SK-N-SH (cell line): ENCODE results near the gene XXYLT1. TPM values are rescaled to one million over a fixed set of nuclear protein-coding genes. Genes with fewer than 3 reads are reported as not detected.

Experiments
- CTCF ChIA-PET: fragments of 300-600, 350-600 bp; formaldehyde crosslinking; extraction: SDS; loops from one replicate; lab custom pipeline; 2021; lab: Yijun Ruan, JAX
- POLR2A ChIA-PET: fragments of 350-600 bp; sonication (Branson Sonifier 250); formaldehyde crosslinking; extraction: SDS; loops from one replicate; lab custom pipeline; 2020; ENCODE audit warnings: antibody characterized with exemption, inconsistent platforms; lab: Yijun Ruan, JAX
- DNase-seq: peaks from one replicate; pipeline ENCODE4 v3.0.0; 2012
- H2AFZ ChIP-seq: fragments of 200-600 bp; sonication (generic); 2 replicates; pipeline ENCODE4 v1.8.1; 2016; ENCODE audit warnings: antibody characterized with exemption, mild to moderate bottlenecking, low read depth
- H3F3A ChIP-seq: fragments of 200-600 bp; sonication (generic); replicated peaks from 2 replicates; pipeline ENCODE3; 2016; ENCODE audit warnings: antibody characterized with exemption, mild to moderate bottlenecking; ENCODE audit not compliant: insufficient read depth
- H3K27ac ChIP-seq, 2 experiments: fragments of 200-500 bp in 1 of 2; fragments of 200-600 bp in 1 of 2; sonication (Bioruptor generic) in 1 of 2; sonication (generic), shearing (Covaris generic) in 1 of 2; 2 replicates each; pipeline versions ENCODE4 v1.5.1 to v1.6.1; 2014 to 2016; ENCODE audit warnings: low read depth in 2 of 2, inconsistent platforms in 1 of 2, low read length in 1 of 2, mild to moderate bottlenecking in 1 of 2, mixed read lengths in 1 of 2
- H3K27me3 ChIP-seq: fragments of 200-600 bp; sonication (generic), shearing (Covaris generic); 2 replicates; pipeline ENCODE4 v1.6.1; 2016; ENCODE audit warnings: mixed run types; ENCODE audit not compliant: insufficient read depth
- H3K36me3 ChIP-seq, 2 experiments: fragments of 200-500 bp in 1 of 2; fragments of 200-600 bp in 1 of 2; sonication (Bioruptor generic) in 1 of 2; sonication (generic) in 1 of 2; replicated peaks in 1 of 2; 2 replicates each; pipeline versions ENCODE3 to v1.5.1; 2014 to 2016; ENCODE audit warnings: low read length in 1 of 2, mild to moderate bottlenecking in 1 of 2; ENCODE audit not compliant: insufficient read depth in 2 of 2, control insufficient read depth in 1 of 2
- H3K4me1 ChIP-seq, 2 experiments: fragments of 200-500 bp in 1 of 2; fragments of 200-600 bp in 1 of 2; sonication (Bioruptor generic) in 1 of 2; sonication (generic), shearing (Covaris generic) in 1 of 2; 2 replicates each; pipeline versions ENCODE4 v1.5.1 to v1.6.1; 2014 to 2016; ENCODE audit warnings: low read depth in 1 of 2, low read length in 1 of 2, mixed run types in 1 of 2; ENCODE audit not compliant: insufficient read depth in 2 of 2, control insufficient read depth in 1 of 2
- H3K4me2 ChIP-seq: fragments of 200-600 bp; sonication (generic), shearing (Covaris generic); 2 replicates; pipeline ENCODE4 v1.6.1; 2017; ENCODE audit warnings: mixed run types
- H3K4me3 ChIP-seq, 2 experiments: fragments of 200-500 bp in 1 of 2; fragments of 200-600 bp in 1 of 2; sonication (Bioruptor generic) in 1 of 2; sonication (generic), shearing (Covaris generic) in 1 of 2; 2 replicates each; pipeline versions ENCODE4 v1.5.1 to v1.8.1; 2014 to 2016; ENCODE audit warnings: low read depth in 2 of 2, inconsistent platforms in 1 of 2, low read length in 1 of 2, mild to moderate bottlenecking in 1 of 2, mixed read lengths in 1 of 2, moderate library complexity in 1 of 2
- H3K79me2 ChIP-seq: fragments of 200-600 bp; sonication (generic); 2 replicates; pipeline ENCODE4 v1.8.1; 2017; ENCODE audit warnings: mild to moderate bottlenecking; ENCODE audit not compliant: insufficient read depth
- H3K9ac ChIP-seq: fragments of 200-600 bp; sonication (generic); 2 replicates; pipeline ENCODE4 v1.6.1; 2017; ENCODE audit warnings: mixed run types
- H3K9me2 ChIP-seq: fragments of 200-600 bp; sonication (generic); 2 replicates; pipeline ENCODE4 v1.6.1; 2017; ENCODE audit warnings: mixed run types
- H3K9me3 ChIP-seq: fragments of 200-600 bp; sonication (generic); 2 replicates; pipeline ENCODE4 v1.6.1; 2017; ENCODE audit warnings: mixed run types, mild to moderate bottlenecking, moderate library complexity
- H4K20me1 ChIP-seq: fragments of 200-600 bp; sonication (generic); 2 replicates; pipeline ENCODE4 v1.6.1; 2017; ENCODE audit warnings: mild to moderate bottlenecking, mixed run types; ENCODE audit not compliant: insufficient read depth
- CHD2 ChIP-seq: fragments of 150-350 bp; IDR thresholded peaks from 2 replicates; pipeline ENCODE4 v1.6.1; 2018; ENCODE audit warnings: low read length; ENCODE audit not compliant: partially characterized antibody
- EP300 ChIP-seq, 2 experiments: IDR thresholded peaks; 2 replicates each; pipeline versions ENCODE4 v1.4.0 to v1.6.1; 2012; ENCODE audit warnings: borderline replicate concordance in 1 of 2, low read depth in 1 of 2, low read length in 1 of 2
- EZH2phosphoT487 ChIP-seq: fragments of 200-600 bp; sonication (generic); IDR thresholded peaks from 2 replicates; pipeline ENCODE4 v1.6.1; 2017; ENCODE audit warnings: low read depth, mixed run types, mild to moderate bottlenecking, antibody characterized with exemption, moderate library complexity, borderline replicate concordance
- FOSL2 ChIP-seq: IDR thresholded peaks from 2 replicates; pipeline ENCODE4 v1.4.0; 2012; ENCODE audit warnings: low read depth, mild to moderate bottlenecking, moderate library complexity, borderline replicate concordance
- FOXJ3 ChIP-seq: sonication (generic); formaldehyde crosslinking; IDR thresholded peaks from 2 replicates; pipeline ENCODE4 v1.5.1; 2020; ENCODE audit warnings: mild to moderate bottlenecking, missing genetic modification reagents
- GATA2 ChIP-seq: sonication (generic); formaldehyde crosslinking; IDR thresholded peaks from 2 replicates; pipeline ENCODE4 v1.5.0; 2020; ENCODE audit warnings: mild to moderate bottlenecking, missing genetic modification reagents
- MEF2A ChIP-seq: IDR thresholded peaks from 2 replicates; pipeline ENCODE4 v1.4.0; 2012; ENCODE audit warnings: low read depth, borderline replicate concordance
- MXI1 ChIP-seq: IDR thresholded peaks from 2 replicates; pipeline ENCODE4 v1.6.1; 2012; ENCODE audit warnings: mild to moderate bottlenecking, low read depth, low read length, improper control_type of control experiment
- NFIC ChIP-seq: IDR thresholded peaks from 2 replicates; pipeline ENCODE4 v1.4.0; 2012; ENCODE audit warnings: borderline replicate concordance
- NRF1 ChIP-seq: IDR thresholded peaks from 2 replicates; pipeline ENCODE4 v1.6.1; 2012; ENCODE audit warnings: low read depth, mild to moderate bottlenecking, low read length
- RCOR1 ChIP-seq: fragments of 150-350 bp; IDR thresholded peaks from 2 replicates; pipeline ENCODE4 v1.6.1; 2017; ENCODE audit warnings: antibody characterized with exemption, low read length
- TAF1 ChIP-seq: IDR thresholded peaks from 2 replicates; pipeline ENCODE4 v1.6.1; 2012; ENCODE audit warnings: low read depth, mild to moderate bottlenecking, low read length, moderate library complexity, borderline replicate concordance
- TCF12 ChIP-seq: IDR thresholded peaks from 2 replicates; pipeline ENCODE4 v1.4.0; 2012
- YY1 ChIP-seq: IDR thresholded peaks from 2 replicates; pipeline ENCODE4 v1.4.0; 2012; ENCODE audit warnings: low read depth, mild to moderate bottlenecking
- WGBS: methylation state at CpG from one replicate; pipeline ENCODE4 v1.1.6; 2017; ENCODE audit warnings: low lambda C conversion rate; 5-methylcytosine and 5-hydroxymethylcytosine counted together
- polyA plus RNA-seq, 3 experiments: library from polyadenylated mRNA; depleted of rRNA; stranded (reverse); fragments of >200 nt; gene quantifications; 2 replicates each; pipeline ENCODE4 v1.2.3, GENCODE V29; 2012
- TF ChIP-seq, protein P1 (sequence below): fragments of 150-350 bp; IDR thresholded peaks from 2 replicates; pipeline ENCODE4 v1.6.1; 2016; ENCODE audit warnings: mild to moderate bottlenecking, low read depth, low read length
- TF ChIP-seq, protein P2 (sequence below): IDR thresholded peaks from 2 replicates; pipeline ENCODE4 v1.6.1; 2012; ENCODE audit warnings: mild to moderate bottlenecking, low read depth, low read length, moderate library complexity
- TF ChIP-seq, protein P3 (sequence below): IDR thresholded peaks from 2 replicates; pipeline ENCODE4 v1.4.0; 2012; ENCODE audit warnings: low read depth

The XXYLT1 gene
- polyA plus RNA-seq, 1 of the 3 experiments (the other 2 are of a cell fraction) = 22.6 TPM

DNA sequence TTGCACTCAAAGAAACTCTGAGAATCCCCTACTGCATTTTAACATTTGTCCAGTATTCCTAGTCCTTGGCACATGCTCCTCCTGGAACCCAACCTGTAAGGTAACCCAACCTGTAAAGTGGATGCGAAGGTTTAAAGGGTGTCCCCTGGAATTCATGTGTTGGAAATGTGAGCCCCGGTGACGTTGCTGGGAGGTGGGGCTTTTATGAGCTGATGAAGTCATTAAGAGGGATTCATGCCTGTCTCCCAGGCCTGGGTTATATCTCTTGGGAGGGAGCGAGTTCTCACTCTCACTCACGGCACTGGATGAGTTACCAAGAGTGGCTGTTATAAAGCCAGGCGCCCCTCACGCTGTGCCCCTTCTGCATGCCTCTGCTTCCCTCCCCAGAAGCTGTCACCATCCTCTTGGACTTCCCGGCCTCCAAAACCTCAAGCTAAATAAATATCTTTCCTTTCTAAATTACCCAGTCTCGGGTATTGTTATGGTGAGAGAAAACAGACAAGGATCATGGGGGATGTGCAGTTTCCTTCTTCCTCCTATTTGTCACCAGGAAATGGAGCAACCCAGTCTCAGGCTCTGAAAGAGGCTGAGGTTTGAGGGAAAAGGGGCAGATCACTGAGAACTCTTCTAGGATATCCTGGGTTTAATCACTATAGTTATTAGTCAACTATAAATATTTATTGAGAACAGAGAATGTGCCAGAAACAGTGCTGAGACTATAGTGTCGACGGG is 7.6 kb downstream of the XXYLT1 start:
- Histone ChIP-seq H3F3A (no peaks in the 10 kb centered on the region), H3K9me3 (no peaks in the 10 kb centered on the region), H3K4me1 (peaks cover 13 to 23% of the 10 kb centered on the region in 2 experiments), H3K9ac (no peak overlapping the region), H3K27me3 (no peaks in the 10 kb centered on the region), H3K79me2 (peaks cover 52% of the 10 kb centered on the region), H3K4me3 (no peak overlapping the region), H3K4me2 (no peak overlapping the region), H3K27ac (no peak overlapping the region), H2AFZ (no peak overlapping the region), H4K20me1 (no peaks in the 10 kb centered on the region; the same call in 1 of the 2 replicates), H3K9me2 (no peaks in the 10 kb centered on the region), H3K36me3 (peaks cover 0 to 9% of the 10 kb centered on the region in 2 experiments)
- CTCF ChIA-PET = interaction anchor here (1.4 to 3.9 kb wide), 5 partner anchors 8 to 592 kb away, joined by 3 to 48 read pairs (median 13); partner anchors contain the start of genes LSG1 and XXYLT1
- TF ChIP-seq TCF12 (no peak), EP300 (IDR thresholded peaks at IDR 0.05; ENCODE audit: borderline replicate concordance in 1 of 2, low read depth in 1 of 2, low read length in 1 of 2) (no peak), TAF1 (no peak), FOXJ3 (no peak), GATA2 (no peak), MEF2A (no peak), NRF1 (no peak)
- TF ChIP-seq, protein P1, sequence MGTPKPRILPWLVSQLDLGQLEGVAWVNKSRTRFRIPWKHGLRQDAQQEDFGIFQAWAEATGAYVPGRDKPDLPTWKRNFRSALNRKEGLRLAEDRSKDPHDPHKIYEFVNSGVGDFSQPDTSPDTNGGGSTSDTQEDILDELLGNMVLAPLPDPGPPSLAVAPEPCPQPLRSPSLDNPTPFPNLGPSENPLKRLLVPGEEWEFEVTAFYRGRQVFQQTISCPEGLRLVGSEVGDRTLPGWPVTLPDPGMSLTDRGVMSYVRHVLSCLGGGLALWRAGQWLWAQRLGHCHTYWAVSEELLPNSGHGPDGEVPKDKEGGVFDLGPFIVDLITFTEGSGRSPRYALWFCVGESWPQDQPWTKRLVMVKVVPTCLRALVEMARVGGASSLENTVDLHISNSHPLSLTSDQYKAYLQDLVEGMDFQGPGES = no peak
- TF ChIP-seq, protein P2, sequence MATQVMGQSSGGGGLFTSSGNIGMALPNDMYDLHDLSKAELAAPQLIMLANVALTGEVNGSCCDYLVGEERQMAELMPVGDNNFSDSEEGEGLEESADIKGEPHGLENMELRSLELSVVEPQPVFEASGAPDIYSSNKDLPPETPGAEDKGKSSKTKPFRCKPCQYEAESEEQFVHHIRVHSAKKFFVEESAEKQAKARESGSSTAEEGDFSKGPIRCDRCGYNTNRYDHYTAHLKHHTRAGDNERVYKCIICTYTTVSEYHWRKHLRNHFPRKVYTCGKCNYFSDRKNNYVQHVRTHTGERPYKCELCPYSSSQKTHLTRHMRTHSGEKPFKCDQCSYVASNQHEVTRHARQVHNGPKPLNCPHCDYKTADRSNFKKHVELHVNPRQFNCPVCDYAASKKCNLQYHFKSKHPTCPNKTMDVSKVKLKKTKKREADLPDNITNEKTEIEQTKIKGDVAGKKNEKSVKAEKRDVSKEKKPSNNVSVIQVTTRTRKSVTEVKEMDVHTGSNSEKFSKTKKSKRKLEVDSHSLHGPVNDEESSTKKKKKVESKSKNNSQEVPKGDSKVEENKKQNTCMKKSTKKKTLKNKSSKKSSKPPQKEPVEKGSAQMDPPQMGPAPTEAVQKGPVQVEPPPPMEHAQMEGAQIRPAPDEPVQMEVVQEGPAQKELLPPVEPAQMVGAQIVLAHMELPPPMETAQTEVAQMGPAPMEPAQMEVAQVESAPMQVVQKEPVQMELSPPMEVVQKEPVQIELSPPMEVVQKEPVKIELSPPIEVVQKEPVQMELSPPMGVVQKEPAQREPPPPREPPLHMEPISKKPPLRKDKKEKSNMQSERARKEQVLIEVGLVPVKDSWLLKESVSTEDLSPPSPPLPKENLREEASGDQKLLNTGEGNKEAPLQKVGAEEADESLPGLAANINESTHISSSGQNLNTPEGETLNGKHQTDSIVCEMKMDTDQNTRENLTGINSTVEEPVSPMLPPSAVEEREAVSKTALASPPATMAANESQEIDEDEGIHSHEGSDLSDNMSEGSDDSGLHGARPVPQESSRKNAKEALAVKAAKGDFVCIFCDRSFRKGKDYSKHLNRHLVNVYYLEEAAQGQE = no peak
- TF ChIP-seq, protein P3, sequence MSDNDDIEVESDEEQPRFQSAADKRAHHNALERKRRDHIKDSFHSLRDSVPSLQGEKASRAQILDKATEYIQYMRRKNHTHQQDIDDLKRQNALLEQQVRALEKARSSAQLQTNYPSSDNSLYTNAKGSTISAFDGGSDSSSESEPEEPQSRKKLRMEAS = no peak
- POLR2A ChIA-PET = no interaction called here
- WGBS = 91% methylated on average over 10 of the region's 11 CpGs
- no peak for DNase-seq

DNA sequence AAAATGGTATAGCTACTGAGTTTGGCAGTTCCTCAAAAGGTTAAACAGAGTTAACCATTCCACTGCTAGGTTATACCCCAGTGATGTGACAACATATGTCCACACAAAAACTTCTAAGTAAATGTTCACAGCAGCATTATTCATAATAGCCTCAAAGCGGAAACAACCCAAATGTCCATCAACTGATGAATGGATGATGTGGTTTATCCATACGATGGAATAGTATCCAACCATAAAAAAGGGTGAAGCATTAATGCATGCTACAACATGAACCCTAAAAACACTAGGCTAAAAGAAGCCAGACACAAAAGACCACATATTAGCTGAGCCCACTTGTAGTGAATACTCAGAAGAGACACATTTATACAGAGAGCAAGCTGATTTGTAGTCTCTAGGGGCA is 9.0 kb downstream of the XXYLT1 start:
- no peak overlapping the region for H2AFZ ChIP-seq
- H3K27me3 ChIP-seq = no peaks in the 10 kb centered on the region
- no peaks in the 10 kb centered on the region for H3F3A ChIP-seq
- ChIA-PET POLR2A (no interaction called here), CTCF (interaction anchor here (0.8 to 3.9 kb wide), 6 partner anchors 9 to 590 kb away, joined by 3 to 48 read pairs (median 16); partner anchors contain the start of genes LSG1 and XXYLT1)
- peaks cover 53% of the 10 kb centered on the region for H3K79me2 ChIP-seq
- no peak overlapping the region for H3K4me2 ChIP-seq
- no peaks in the 10 kb centered on the region for H3K9me3 ChIP-seq
- H4K20me1 ChIP-seq = no peaks in the 10 kb centered on the region; the same call in 1 of the 2 replicates
- no peak overlapping the region for H3K27ac ChIP-seq
- H3K9ac ChIP-seq = no peak overlapping the region
- no peak for DNase-seq
- peaks cover 18 to 35% of the 10 kb centered on the region in 2 experiments for H3K4me1 ChIP-seq
- WGBS = 100% methylated on average over 2 of the region's 2 CpGs
- H3K36me3 ChIP-seq = peaks cover 0 to 4% of the 10 kb centered on the region in 2 experiments
- H3K9me2 ChIP-seq = no peaks in the 10 kb centered on the region
- H3K4me3 ChIP-seq = no peak overlapping the region
- no peak for TF ChIP-seq GATA2
- no peak for TF ChIP-seq EZH2phosphoT487
- TF ChIP-seq, protein P3 = no peak
- TF ChIP-seq NRF1 = no peak
- TF ChIP-seq, protein P1 = no peak
- no peak for TF ChIP-seq RCOR1
- TF ChIP-seq FOSL2 = no peak
- TF ChIP-seq MXI1 = no peak
- TF ChIP-seq NFIC = no peak
- no peak for TF ChIP-seq YY1
- TF ChIP-seq EP300 (IDR thresholded peaks at IDR 0.05; ENCODE audit: borderline replicate concordance in 1 of 2, low read depth in 1 of 2, low read length in 1 of 2) = no peak
- no peak for TF ChIP-seq CHD2
